Stimulated activated CD8-positive, alpha-beta memory T cell treated with anti-CD3 and anti-CD28 coated beads, Interleukin-15, amount 100 ng/mL, for 24 hours (primary cell): ENCODE results near the gene ATXN7L2.
A peak's percentile ranks its signal among the peaks of the same experiment; 100 is the strongest.

ENCODE experiments used
- DNase-seq: peaks from one replicate; pipeline ENCODE4 v3.0.0-alpha.2; 2020; ENCODE audit warnings: low read depth

The ATXN7L2 gene

DNA sequence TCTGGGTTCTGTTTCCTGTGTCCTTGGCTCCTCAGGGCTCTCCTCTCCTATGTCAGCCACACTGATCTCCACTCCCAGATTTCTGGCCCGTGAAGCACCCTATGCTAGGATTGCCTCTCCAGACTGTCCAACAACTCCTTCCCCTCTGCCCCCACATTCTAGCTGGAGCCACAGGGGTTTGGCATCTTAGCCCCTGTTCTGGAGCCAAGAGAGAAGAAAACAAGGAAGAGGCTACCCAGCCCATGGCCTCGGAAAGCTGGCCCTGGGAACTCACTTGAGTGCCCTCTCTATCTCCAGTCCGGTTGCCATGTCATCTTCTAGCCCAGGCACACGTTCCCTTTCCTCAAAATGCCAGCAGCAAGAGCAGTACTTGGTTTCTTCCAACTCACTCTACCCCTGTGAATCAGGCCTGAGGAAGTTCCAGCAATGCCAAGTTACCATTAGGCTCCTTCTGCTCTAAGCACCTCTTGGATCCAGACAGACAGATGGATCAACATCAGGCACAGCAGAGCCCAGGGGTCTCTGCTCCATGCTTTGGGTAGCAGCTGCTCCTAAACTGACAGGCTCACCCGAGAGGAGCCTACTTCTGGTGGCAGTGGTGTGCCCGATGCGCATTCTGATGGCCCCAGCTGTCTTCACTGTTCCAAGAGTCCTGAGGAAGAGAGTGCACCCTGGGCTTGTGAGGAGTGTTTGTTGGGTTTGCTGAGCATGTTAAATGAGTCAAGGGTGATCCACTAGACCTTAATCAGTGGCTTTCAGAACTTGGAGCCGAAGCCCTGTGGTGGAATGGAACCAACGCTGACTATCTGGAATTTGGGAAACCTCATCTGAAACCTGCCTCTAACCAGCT is 44.4 kb downstream of the ATXN7L2 start:
- DNase-seq: no peak

- no peak for DNase-seq
Observed at GRCh38 chr1:109528712-109529111, 45.0 kb downstream of the ATXN7L2 start.

DNA sequence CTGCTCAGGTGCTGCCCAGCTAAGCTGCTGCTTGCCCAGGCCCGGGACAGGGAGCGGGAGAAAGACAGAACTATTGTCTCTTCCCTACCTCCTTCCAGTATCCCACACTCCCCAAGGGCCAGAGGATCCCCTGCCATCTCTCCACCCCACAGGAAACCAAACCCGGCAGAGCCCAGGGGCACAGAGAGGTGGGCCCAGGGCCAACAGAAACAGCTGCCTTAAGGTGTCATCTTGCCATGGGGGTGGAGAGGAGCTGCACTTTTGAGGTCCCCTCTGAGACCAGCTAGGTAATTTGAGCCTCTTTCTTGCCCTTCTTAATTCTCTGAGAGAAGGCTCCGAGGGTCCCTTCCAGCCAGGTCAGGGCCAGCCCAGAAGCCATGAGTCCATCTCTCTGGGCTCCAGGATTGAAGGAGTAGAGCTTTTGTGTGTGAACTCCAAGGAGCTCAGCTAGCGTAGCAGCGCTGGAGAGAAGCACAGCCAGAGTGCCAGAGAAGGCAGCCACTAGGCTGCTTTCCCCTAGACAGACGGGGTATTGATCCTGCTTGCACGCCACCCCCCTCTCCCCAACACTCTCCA is 46.3 kb downstream of the ATXN7L2 start:
- DNase-seq: no peak

DNA sequence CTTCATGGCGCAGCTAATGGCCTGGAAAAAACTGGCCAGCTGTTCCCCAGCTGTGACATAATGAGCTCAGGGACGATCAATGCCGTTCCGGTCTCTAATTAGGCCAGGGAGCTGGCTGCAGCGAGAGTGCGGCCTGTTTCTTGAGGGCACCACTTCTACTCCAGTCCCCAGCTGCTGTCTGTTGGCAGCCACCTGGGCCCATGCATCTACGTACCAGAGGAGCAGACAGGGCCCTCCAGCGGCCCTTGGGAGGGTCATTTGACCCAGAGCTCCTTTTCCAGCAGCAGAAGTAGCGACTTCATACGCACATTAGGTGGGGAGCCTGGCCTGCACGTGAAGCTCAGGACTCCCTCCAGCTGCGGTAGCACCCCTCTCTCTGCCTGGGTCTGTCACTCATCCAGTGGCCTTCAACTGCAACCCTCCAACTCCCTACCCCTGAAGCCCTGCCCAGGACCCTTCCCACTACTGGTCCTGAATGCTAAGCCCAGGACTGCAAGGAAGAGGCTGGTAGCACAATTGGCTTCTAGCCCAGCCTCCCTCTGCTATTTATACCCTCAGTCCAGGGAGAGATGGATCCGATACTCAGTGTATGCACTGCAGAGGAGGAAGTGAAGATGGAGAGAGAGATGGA is 46.9 kb downstream of the ATXN7L2 start:
- no peak for DNase-seq

DNA sequence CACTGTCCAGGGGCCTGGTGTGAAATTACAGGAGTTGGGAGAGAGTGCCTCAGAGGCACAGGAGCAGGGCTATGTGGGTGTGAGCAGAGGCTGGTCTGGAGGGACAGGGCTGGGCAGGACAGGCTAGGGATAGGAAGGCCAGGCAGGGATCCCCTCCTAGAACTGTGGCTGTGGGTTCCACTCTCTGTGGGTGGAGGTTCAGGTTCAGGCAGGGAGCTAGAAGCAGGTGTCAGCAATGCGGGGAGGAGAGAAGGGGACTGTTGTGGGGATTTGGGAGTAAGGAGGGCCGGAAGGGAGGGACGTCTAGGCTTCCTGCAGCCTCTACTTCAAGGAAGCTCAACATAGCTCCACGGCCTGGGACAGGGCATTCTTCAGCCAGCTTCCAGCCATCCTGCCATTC is 47.7 kb downstream of the ATXN7L2 start:
- DNase-seq: no peak

DNA sequence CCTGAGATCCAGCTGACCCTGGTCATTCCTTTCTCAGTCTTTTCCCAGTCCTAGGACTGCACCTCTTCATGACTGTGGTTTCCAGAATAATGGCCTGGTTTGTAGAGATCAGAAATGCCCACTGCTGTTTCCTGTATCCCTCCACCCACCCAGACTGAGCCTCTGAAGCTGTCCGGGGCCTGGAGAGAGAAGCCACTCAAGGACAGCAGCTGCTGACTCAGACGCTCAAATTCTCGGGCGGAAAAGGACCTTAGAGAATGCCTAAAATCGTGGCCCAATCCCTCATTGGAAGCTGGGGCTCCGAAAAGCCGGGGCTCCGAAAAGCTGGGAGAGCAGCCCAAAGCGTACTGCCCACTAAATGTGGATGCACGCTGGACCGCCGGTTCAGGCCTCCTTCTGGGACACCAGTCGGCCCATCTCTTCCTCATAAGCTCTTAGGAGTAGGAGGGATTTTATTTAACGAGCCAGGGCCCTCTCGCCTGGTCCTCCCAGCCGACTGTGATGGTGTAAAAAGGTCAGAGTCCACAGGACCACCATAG is 48.2 kb downstream of the ATXN7L2 start:
- DNase-seq: no peak

- peak; percentile 89 for DNase-seq
Observed at GRCh38 chr1:109532365-109533136, 48.8 kb downstream of the ATXN7L2 start.

DNA sequence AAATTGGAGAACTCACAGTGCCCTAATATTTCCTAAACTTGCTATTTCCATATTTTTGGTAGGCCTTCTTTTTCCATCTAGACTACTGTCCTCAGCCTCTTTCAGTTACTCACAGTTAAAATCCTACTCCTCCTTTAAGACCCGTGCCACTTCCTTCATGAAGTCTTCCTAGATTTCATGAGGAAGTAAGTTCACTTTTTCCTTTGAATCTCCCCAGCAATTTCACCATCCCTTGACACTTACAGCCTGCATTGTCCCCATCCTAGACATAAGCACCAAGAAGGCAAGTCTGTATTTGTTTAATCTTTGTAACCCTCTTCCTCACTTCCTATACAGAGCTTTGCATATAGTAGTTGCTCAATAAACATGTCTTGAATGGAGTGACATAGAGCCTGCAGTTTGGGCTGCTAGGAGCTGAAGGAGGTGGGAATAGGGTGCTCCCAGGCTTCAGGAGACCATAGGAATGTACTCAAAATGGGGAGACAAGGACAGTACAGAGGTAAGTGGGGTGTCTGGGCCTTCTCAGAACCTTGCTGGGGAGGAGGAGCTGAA is 50.7 kb downstream of the ATXN7L2 start:
- DNase-seq: no peak

- DNase-seq: no peak
Observed at GRCh38 chr1:109535481-109535880, 51.8 kb downstream of the ATXN7L2 start.

- DNase-seq: no peak
Observed at GRCh38 chr1:109535971-109536491, 52.3 kb downstream of the ATXN7L2 start.

DNA sequence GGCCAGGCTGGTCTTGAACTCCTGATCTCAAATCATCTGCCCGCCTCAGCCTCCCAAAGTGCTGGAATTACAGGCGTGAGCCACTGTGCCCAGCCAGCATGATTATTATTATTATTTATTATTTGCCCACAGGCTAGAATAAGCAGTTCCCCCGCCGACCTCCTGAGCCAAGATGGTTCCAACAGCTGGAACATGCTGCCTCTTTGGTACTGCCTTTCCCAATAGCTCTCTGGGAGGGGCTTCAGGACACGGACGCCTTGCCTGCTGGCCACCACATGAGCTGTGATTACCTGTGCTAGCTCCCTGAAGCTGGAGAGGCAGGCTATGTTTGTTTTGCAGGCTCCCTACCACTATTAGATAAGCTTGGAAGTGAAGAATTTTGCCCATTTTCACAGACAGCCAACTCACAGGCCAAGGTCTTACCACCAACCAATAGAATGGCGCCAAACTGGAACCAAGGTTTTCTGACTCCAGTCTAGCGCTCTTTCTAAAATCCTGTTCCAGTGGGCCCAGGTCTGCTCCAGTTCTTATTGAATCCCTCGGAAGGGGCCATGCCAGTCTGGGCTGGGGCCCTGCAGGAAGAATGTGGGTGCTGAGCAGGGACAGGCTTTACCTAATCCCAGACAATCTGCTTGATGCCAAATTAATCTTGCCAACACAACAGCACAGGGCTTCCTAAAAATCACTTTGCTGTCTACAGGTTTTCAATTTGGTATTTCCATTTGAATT is 53.9 kb downstream of the ATXN7L2 start:
- DNase-seq: no peak

DNA sequence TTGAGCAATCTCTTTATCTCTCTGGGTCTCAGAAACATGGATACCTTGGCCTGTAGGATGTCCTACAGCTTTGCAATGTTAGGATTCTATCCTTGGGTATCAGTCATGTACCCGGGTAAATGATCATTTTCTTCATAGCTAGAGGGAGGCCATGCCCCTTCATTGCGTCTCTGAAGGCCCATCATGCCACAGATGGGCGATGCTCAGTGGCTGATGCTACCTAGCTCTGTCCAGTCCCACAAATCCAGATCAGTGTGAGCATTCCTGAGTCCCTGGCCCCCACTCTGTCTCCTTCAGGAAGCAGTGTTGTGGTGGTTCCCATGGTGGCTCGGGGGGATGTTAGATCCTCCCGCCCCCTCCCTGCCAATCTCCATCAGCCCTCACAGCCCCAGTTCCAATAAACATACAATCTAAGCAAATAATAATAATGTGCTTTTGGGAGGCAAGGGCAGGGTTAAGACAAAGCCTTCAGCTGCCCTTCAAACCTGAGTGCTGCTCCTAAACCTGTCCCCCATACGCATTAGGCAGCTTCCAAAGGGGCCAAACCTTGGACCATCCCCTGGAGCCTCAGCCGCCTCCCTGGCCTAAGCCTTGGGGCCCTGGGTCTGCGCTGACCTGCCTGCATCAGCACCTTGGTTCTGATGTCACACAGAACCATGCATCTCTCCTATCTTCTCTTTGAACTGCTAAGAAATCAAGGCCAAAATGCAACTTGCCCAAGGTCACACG is 55.3 kb downstream of the ATXN7L2 start:
- no peak for DNase-seq

GRCh38 chr1:109539676-109540075 is 56.0 kb downstream of the ATXN7L2 start, which contains the start of gene GPR61:
Gene GPR61 (plus strand): TSS chr1:109539872. CDS start chr1:109543023, 3,151 bp downstream.
- no peak for DNase-seq

DNA sequence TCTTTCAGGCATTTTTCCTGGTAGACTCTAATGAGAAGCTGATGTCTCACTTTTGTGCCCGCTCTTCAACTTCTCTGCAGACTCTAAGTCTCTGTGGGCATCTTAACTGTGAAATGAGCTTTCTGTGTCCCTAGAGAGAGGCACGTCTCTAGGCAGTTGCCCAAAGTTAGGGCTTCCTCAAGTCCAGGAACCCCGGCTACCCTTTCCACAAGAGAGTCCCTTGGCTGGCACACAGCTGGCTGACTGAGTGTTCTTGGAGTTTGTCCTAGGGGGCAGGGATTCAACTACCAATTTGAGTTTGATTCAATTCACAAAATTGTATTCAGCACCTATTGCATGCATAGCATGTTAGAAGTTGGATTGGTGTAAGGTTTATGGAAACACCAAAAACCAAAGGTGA is 57.4 kb downstream of the ATXN7L2 start:
- DNase-seq: no peak
